HepG2 (cell line): ENCODE data around the gene THADA. TPM values are rescaled to one million over a fixed set of nuclear protein-coding genes. Genes with fewer than 3 reads are reported as not detected.

Source experiments
- ADNP ChIP-seq: sonication (generic); formaldehyde crosslinking; IDR thresholded peaks from 2 replicates; pipeline ENCODE4 v1.4.0; 2020; ENCODE audit warnings: missing genetic modification reagents
- AHDC1 ChIP-seq: sonication (generic); formaldehyde crosslinking; IDR thresholded peaks from 2 replicates; pipeline ENCODE4 v1.5.1; 2020; ENCODE audit warnings: mild to moderate bottlenecking, missing genetic modification reagents, borderline replicate concordance
- CEBPZ ChIP-seq: IDR thresholded peaks from 2 replicates; pipeline ENCODE4 v1.6.1; 2012; ENCODE audit warnings: low read length, improper control_type of control experiment
- ELK4 ChIP-seq: sonication (generic); formaldehyde crosslinking; IDR thresholded peaks from 2 replicates; pipeline ENCODE4 v1.9.0; 2021; ENCODE audit warnings: missing genetic modification reagents, borderline replicate concordance
- MAZ ChIP-seq, 2 experiments: sonication (generic) in 1 of 2; formaldehyde crosslinking in 1 of 2; IDR thresholded peaks; 2 replicates each; pipeline versions ENCODE4 v1.5.0 to v1.6.1; 2012 to 2020; ENCODE audit warnings: low read depth in 2 of 2, mild to moderate bottlenecking in 2 of 2, borderline replicate concordance in 1 of 2, improper control_type of control experiment in 1 of 2, low read length in 1 of 2, missing genetic modification reagents in 1 of 2, moderate library complexity in 1 of 2
- SATB2 ChIP-seq: sonication (generic); formaldehyde crosslinking; IDR thresholded peaks from 2 replicates; pipeline ENCODE4 v1.5.0; 2020; ENCODE audit warnings: missing genetic modification reagents
- SKIL ChIP-seq: sonication (generic); formaldehyde crosslinking; IDR thresholded peaks from 2 replicates; pipeline ENCODE4 v1.8.0; 2022; ENCODE audit warnings: missing genetic modification reagents, mild to moderate bottlenecking, moderate library complexity, borderline replicate concordance
- ZNF142 ChIP-seq: sonication (generic); formaldehyde crosslinking; IDR thresholded peaks from 2 replicates; pipeline ENCODE4 v1.4.0; 2020; ENCODE audit warnings: missing genetic modification reagents
- polyA plus RNA-seq, 8 experiments: library from polyadenylated mRNA; depleted of rRNA in 3 of 8; stranded (reverse) in 7 of 8; unstranded in 1 of 8; fragments of >200 nt; fragmentation: Illumina TruSeq in 4 of 8; extraction: Trizol in 4 of 8; gene quantifications; 2 replicates each; pipeline versions ENCODE4 v1.2.1 to v1.2.3, GENCODE V29; 2011 to 2016; ENCODE audit warnings: low read depth in 4 of 8, missing spikeins in 1 of 8, mixed read lengths in 1 of 8; ENCODE audit not compliant: insufficient read depth in 1 of 8
- total RNA-seq, 5 experiments: library from RNA; depleted of rRNA; stranded (reverse); fragments of >200 nt; fragmentation: Illumina TruSeq; extraction: Trizol; gene quantifications; 2 replicates each; pipeline ENCODE4 v1.2.3, GENCODE V29; 2016; ENCODE audit warnings: low read depth in 1 of 5

Gene THADA
- total and polyA plus RNA-seq, 2 of the 13 experiments (the other 11 are each of a cell fraction or from before 2014, with no cell fraction given) = 12.7 to 21.7 TPM

GRCh38 chr2:43184339-43184895 lies 411.4 kb downstream of the THADA start (continued):
- TF ChIP-seq ZNF142 (CRISPR knock-in tag) (no peak), AHDC1 (peak; percentile 78; the same call in 1 of the 2 replicates), CEBPZ (no peak), ELK4 (CRISPR knock-in tag) (no peak), MAZ (IDR thresholded peaks at IDR 0.05; ENCODE audit: borderline replicate concordance, low read depth, low read length) (peak; percentile 90), MAZ (CRISPR knock-in tag; IDR thresholded peaks at IDR 0.05; ENCODE audit: low read depth) (peak; percentile 96), SATB2 (no peak), SKIL (peak; percentile 99), ADNP (CRISPR knock-in tag) (peak; percentile 82)
